SH-SY5Y (cell line): Measurements from ENCODE around the gene KRT12.

Source experiments
- GATA2 ChIP-seq: IDR thresholded peaks from 2 replicates; pipeline ENCODE4 v1.6.1; 2011; ENCODE audit warnings: mild to moderate bottlenecking, low read depth, low read length
- GATA3 ChIP-seq: IDR thresholded peaks from 2 replicates; pipeline ENCODE4 v1.6.1; 2011; ENCODE audit warnings: low read depth, mild to moderate bottlenecking, low read length, moderate library complexity

GRCh38 chr17:40846515-40847144, 20.4 kb downstream of the KRT12 start:
- TF ChIP-seq GATA2: no peak
- no peak for TF ChIP-seq GATA3
